GM23338 (cell line): ENCODE measurements around the gene DOCK11. TPM values are rescaled to one million over a fixed set of nuclear protein-coding genes. Genes with fewer than 3 reads are reported as not detected.

Source experiments
- ATAC-seq: fragments of 200-7000 bp; cut with Tn5 transposase; 3 replicates; pipeline ENCODE4 v1.9.1; 2020
- DNase-seq: peaks from one replicate; pipeline ENCODE4 v3.0.0-alpha.2; 2015; ENCODE audit warnings: low spot score
- H2AFZ ChIP-seq: fragments of 200-600 bp; sonication (generic); 2 replicates; pipeline ENCODE4 v1.8.0; 2016; ENCODE audit warnings: antibody characterized with exemption, mild to moderate bottlenecking, moderate library complexity
- H3F3A ChIP-seq: fragments of 200-600 bp; sonication (generic); replicated peaks from 2 replicates; pipeline ENCODE4 v1.8.0; 2017; ENCODE audit warnings: antibody characterized with exemption, mixed run types, low read depth
- H3K27ac ChIP-seq: fragments of 200-600 bp; sonication (generic); 2 replicates; pipeline ENCODE4 v1.6.1; 2016; ENCODE audit warnings: low read depth
- H3K27me3 ChIP-seq: fragments of 200-600 bp; sonication (generic); 2 replicates; pipeline ENCODE4 v1.8.0; 2016; ENCODE audit warnings: mild to moderate bottlenecking, mixed run types, moderate library complexity; ENCODE audit not compliant: insufficient read depth
- H3K36me3 ChIP-seq: fragments of 200-600 bp; sonication (generic); 2 replicates; pipeline ENCODE4 v1.8.0; 2016; ENCODE audit warnings: mild to moderate bottlenecking; ENCODE audit not compliant: insufficient read depth
- H3K4me1 ChIP-seq: fragments of 200-600 bp; sonication (generic); 2 replicates; pipeline ENCODE4 v1.8.0; 2016; ENCODE audit warnings: mild to moderate bottlenecking, moderate library complexity; ENCODE audit not compliant: insufficient read depth
- H3K4me2 ChIP-seq: fragments of 200-600 bp; sonication (generic); 2 replicates; pipeline ENCODE4 v1.7.1; 2017; ENCODE audit warnings: mixed run types
- H3K4me3 ChIP-seq: fragments of 200-600 bp; sonication (generic); 2 replicates; pipeline ENCODE4 v1.6.1; 2016; ENCODE audit warnings: mixed run types
- H3K79me2 ChIP-seq: fragments of 200-600 bp; sonication (generic); replicated peaks from 2 replicates; pipeline ENCODE4 v1.8.0; 2017; ENCODE audit warnings: mild to moderate bottlenecking; ENCODE audit not compliant: insufficient read depth
- H3K9me2 ChIP-seq: fragments of 200-600 bp; sonication (generic); 2 replicates; pipeline ENCODE4 v1.8.0; 2017; ENCODE audit not compliant: insufficient read depth
- H4K20me1 ChIP-seq: fragments of 200-600 bp; sonication (generic); replicated peaks from 2 replicates; pipeline ENCODE4 v1.8.0; 2017; ENCODE audit warnings: mild to moderate bottlenecking; ENCODE audit not compliant: insufficient read depth
- H3K27ac Mint-ChIP-seq: 2 replicates; pipeline ENCODE4 v1.8.0; 2020; ENCODE audit warnings: inconsistent platforms, mild to moderate bottlenecking, moderate library complexity, mixed read lengths
- H3K27me3 Mint-ChIP-seq: 3 replicates; pipeline ENCODE4 v1.8.0; 2022; ENCODE audit warnings: low read depth, mild to moderate bottlenecking, moderate library complexity, mixed read lengths, inconsistent platforms; ENCODE audit not compliant: insufficient read depth, poor library complexity
- H3K36me3 Mint-ChIP-seq: 3 replicates; pipeline ENCODE4 v1.8.0; 2021; ENCODE audit warnings: low read depth, mild to moderate bottlenecking, inconsistent platforms, moderate library complexity, mixed read lengths
- H3K4me1 Mint-ChIP-seq: 3 replicates; pipeline ENCODE4 v1.8.0; 2020; ENCODE audit warnings: mild to moderate bottlenecking, inconsistent platforms, mixed read lengths
- H3K4me3 Mint-ChIP-seq: 3 replicates; pipeline ENCODE4 v1.8.0; 2021; ENCODE audit warnings: moderate library complexity, mild to moderate bottlenecking, inconsistent platforms, mixed read lengths
- H3K9me3 Mint-ChIP-seq: 3 replicates; pipeline ENCODE4 v1.8.0; 2020; ENCODE audit warnings: moderate library complexity, mild to moderate bottlenecking, inconsistent platforms, mixed read lengths
- CREB1 ChIP-seq: fragments of 250-450 bp; sonication (Bioruptor Pico); IDR thresholded peaks from 2 replicates; pipeline ENCODE4 v1.5.0; 2020; ENCODE audit warnings: low read depth, mild to moderate bottlenecking, moderate library complexity
- EZH2phosphoT487 ChIP-seq: fragments of 200-600 bp; sonication (generic); IDR thresholded peaks from one replicate; pipeline ENCODE4 v1.8.1; 2018; ENCODE audit warnings: antibody characterized with exemption; ENCODE audit not compliant: unreplicated experiment
- NANOG ChIP-seq: IDR thresholded peaks from 2 replicates; pipeline ENCODE4 v1.6.1; 2016; ENCODE audit warnings: antibody characterized with exemption, borderline replicate concordance
- REST ChIP-seq: IDR thresholded peaks from one replicate; pipeline ENCODE4 v1.6.1; 2018; ENCODE audit warnings: antibody characterized with exemption; ENCODE audit not compliant: unreplicated experiment
- polyA plus RNA-seq: library from polyadenylated mRNA; unstranded; fragments of >200 nt; fragmentation: Nextera tagmentation; extraction: Ambion mirVana; gene quantifications from 2 replicates; pipeline ENCODE4 v1.2.1, GENCODE V29; 2016
- total RNA-seq: library from RNA; depleted of rRNA; stranded (reverse); fragments of >200 nt; shearing (Covaris generic); gene quantifications from 2 replicates; pipeline ENCODE4 v1.2.3, GENCODE V29; 2014
- TF ChIP-seq, protein P1 (sequence below): IDR thresholded peaks from 2 replicates; pipeline ENCODE4 v1.6.1; 2016; ENCODE audit warnings: antibody characterized with exemption
- TF ChIP-seq, protein P2 (sequence below): fragments of 250-450 bp; sonication (Bioruptor Pico); IDR thresholded peaks from 2 replicates; pipeline ENCODE4 v1.5.0; 2020; ENCODE audit warnings: mild to moderate bottlenecking, moderate library complexity

Gene DOCK11
- total and polyA plus RNA-seq, 2 experiments from 2014 or later: 6.0 to 12.3 TPM

DNA sequence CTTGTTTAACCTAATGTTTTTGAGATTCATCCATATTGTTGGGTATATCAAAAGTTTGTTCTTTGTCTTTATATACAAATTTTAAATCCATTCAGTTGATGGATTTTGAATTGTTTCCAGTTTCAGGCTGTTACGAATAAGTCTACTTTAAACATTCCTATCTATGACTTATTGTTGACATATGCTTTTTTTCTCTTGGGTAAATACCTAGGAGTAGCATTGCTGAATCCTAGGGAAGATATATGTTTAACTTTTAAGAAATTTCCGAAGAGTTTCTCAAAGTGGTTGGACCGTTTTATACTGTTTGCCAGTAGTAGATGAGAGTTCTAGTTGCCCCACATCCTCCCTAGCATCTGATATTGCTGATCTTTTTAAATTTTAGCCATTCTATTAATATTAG lies 170.9 kb downstream of the DOCK11 start:
- TF ChIP-seq, protein P1, sequence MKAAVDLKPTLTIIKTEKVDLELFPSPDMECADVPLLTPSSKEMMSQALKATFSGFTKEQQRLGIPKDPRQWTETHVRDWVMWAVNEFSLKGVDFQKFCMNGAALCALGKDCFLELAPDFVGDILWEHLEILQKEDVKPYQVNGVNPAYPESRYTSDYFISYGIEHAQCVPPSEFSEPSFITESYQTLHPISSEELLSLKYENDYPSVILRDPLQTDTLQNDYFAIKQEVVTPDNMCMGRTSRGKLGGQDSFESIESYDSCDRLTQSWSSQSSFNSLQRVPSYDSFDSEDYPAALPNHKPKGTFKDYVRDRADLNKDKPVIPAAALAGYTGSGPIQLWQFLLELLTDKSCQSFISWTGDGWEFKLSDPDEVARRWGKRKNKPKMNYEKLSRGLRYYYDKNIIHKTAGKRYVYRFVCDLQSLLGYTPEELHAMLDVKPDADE: no peak
- TF ChIP-seq REST (no peak), NANOG (no peak)
- Histone ChIP-seq H3K27me3 (no peaks in the 10 kb centered on the region), H4K20me1 (no peaks in the 10 kb centered on the region), H3F3A (no peaks in the 10 kb centered on the region), H2AFZ (no peak overlapping the region), H3K27ac (no peak overlapping the region), H3K79me2 (no peaks in the 10 kb centered on the region), H3K4me1 (no peaks in the 10 kb centered on the region), H3K4me3 (no peak overlapping the region), H3K36me3 (no peaks in the 10 kb centered on the region), H3K9me2 (no peaks in the 10 kb centered on the region), H3K4me2 (no peak overlapping the region)
- DNase-seq (no peak), ATAC-seq (no peak)
- Mint-ChIP-seq H3K27ac (no peak overlapping the region), H3K27me3 (no peaks in the 10 kb centered on the region), H3K9me3 (no peaks in the 10 kb centered on the region; the same call in 2 of the 3 replicates), H3K4me1 (peaks cover 6% of the 10 kb centered on the region), H3K4me3 (no peak overlapping the region), H3K36me3 (no peaks in the 10 kb centered on the region)

DNA sequence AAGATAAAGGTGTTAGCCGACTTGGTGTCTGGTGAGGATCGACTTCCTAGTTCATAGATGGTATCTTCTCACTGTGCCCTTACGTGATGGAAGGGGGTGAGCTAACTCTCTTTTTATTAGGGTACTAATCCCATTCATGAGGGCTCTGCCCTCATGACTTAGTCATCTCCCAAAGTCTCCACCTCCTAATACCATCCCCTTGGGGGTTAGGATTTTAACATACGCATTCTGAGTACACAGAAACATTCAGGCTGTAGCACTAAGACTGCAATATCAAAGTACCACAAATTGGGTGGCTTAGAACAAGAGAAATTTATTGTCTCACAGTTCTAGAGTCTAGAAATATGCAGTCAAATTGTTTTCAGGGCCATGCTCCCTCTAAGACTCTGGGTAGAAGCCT lies 173.8 kb downstream of the DOCK11 start:
- no peaks in the 10 kb centered on the region for H3K36me3 Mint-ChIP-seq
- no peak for ATAC-seq
- no peaks in the 10 kb centered on the region for H3K27me3 Mint-ChIP-seq
- H3K27ac Mint-ChIP-seq: no peak overlapping the region
- Histone ChIP-seq H3K9me2 (no peaks in the 10 kb centered on the region), H3K27me3 (no peaks in the 10 kb centered on the region), H3K79me2 (no peaks in the 10 kb centered on the region), H3F3A (no peaks in the 10 kb centered on the region), H3K4me1 (no peaks in the 10 kb centered on the region), H3K4me3 (no peak overlapping the region), H3K36me3 (no peaks in the 10 kb centered on the region), H3K4me2 (no peak overlapping the region), H4K20me1 (no peaks in the 10 kb centered on the region), H2AFZ (no peak overlapping the region), H3K27ac (no peak overlapping the region)
- no peaks in the 10 kb centered on the region for H3K9me3 Mint-ChIP-seq
- no peak for DNase-seq
- H3K4me3 Mint-ChIP-seq: no peak overlapping the region
- H3K4me1 Mint-ChIP-seq: peaks cover 6% of the 10 kb centered on the region
- TF ChIP-seq EZH2phosphoT487 (no peak), CREB1 (CRISPR knock-in tag) (no peak), NANOG (no peak), REST (no peak)
- TF ChIP-seq, protein P2, sequence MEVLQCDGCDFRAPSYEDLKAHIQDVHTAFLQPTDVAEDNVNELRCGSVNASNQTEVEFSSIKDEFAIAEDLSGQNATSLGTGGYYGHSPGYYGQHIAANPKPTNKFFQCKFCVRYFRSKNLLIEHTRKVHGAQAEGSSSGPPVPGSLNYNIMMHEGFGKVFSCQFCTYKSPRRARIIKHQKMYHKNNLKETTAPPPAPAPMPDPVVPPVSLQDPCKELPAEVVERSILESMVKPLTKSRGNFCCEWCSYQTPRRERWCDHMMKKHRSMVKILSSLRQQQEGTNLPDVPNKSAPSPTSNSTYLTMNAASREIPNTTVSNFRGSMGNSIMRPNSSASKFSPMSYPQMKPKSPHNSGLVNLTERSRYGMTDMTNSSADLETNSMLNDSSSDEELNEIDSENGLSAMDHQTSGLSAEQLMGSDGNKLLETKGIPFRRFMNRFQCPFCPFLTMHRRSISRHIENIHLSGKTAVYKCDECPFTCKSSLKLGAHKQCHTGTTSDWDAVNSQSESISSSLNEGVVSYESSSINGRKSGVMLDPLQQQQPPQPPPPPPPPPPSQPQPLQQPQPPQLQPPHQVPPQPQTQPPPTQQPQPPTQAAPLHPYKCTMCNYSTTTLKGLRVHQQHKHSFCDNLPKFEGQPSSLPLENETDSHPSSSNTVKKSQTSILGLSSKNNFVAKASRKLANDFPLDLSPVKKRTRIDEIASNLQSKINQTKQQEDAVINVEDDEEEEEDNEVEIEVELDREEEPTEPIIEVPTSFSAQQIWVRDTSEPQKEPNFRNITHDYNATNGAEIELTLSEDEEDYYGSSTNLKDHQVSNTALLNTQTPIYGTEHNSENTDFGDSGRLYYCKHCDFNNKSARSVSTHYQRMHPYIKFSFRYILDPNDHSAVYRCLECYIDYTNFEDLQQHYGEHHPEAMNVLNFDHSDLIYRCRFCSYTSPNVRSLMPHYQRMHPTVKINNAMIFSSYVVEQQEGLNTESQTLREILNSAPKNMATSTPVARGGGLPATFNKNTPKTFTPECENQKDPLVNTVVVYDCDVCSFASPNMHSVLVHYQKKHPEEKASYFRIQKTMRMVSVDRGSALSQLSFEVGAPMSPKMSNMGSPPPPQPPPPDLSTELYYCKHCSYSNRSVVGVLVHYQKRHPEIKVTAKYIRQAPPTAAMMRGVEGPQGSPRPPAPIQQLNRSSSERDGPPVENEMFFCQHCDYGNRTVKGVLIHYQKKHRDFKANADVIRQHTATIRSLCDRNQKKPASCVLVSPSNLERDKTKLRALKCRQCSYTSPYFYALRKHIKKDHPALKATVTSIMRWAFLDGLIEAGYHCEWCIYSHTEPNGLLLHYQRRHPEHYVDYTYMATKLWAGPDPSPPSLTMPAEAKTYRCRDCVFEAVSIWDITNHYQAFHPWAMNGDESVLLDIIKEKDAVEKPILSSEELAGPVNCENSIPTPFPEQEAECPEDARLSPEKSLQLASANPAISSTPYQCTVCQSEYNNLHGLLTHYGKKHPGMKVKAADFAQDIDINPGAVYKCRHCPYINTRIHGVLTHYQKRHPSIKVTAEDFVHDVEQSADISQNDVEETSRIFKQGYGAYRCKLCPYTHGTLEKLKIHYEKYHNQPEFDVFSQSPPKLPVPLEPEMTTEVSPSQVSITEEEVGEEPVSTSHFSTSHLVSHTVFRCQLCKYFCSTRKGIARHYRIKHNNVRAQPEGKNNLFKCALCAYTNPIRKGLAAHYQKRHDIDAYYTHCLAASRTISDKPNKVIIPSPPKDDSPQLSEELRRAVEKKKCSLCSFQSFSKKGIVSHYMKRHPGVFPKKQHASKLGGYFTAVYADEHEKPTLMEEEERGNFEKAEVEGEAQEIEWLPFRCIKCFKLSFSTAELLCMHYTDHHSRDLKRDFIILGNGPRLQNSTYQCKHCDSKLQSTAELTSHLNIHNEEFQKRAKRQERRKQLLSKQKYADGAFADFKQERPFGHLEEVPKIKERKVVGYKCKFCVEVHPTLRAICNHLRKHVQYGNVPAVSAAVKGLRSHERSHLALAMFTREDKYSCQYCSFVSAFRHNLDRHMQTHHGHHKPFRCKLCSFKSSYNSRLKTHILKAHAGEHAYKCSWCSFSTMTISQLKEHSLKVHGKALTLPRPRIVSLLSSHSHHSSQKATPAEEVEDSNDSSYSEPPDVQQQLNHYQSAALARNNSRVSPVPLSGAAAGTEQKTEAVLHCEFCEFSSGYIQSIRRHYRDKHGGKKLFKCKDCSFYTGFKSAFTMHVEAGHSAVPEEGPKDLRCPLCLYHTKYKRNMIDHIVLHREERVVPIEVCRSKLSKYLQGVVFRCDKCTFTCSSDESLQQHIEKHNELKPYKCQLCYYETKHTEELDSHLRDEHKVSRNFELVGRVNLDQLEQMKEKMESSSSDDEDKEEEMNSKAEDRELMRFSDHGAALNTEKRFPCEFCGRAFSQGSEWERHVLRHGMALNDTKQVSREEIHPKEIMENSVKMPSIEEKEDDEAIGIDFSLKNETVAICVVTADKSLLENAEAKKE (CRISPR knock-in tag): no peak
